Liver (tissue), 9 donors: ENCODE results near the gene TANC1. TPM values are rescaled to one million over a fixed set of nuclear protein-coding genes. Genes with fewer than 3 reads are reported as not detected.

Experiments
- DNase-seq: peaks from one replicate; pipeline ENCODE4 v3.0.0-alpha.2; 2017; ENCODE audit warnings: low spot score
- H3K27ac ChIP-seq, 2 donors: one replicate each; pipeline ENCODE4 v1.7.0; 2013; ENCODE audit warnings: inconsistent platforms in 2 of 2, low read length in 2 of 2, control low read depth in 1 of 2, low read depth in 1 of 2, mild to moderate bottlenecking in 1 of 2
- H3K27me3 ChIP-seq, 4 donors: one replicate each; pipeline versions ENCODE4 v1.6.1 to v1.7.0; 2013; ENCODE audit warnings: low read length in 3 of 4, inconsistent platforms in 1 of 4, mild to moderate bottlenecking in 1 of 4, moderate library complexity in 1 of 4; ENCODE audit not compliant: control insufficient read depth in 4 of 4, insufficient read depth in 4 of 4
- H3K36me3 ChIP-seq, 4 donors: one replicate each; pipeline versions ENCODE4 v1.6.1 to v1.7.0; 2013; ENCODE audit warnings: low read length in 3 of 4, mild to moderate bottlenecking in 3 of 4, low read depth in 1 of 4, moderate library complexity in 1 of 4; ENCODE audit not compliant: control insufficient read depth in 4 of 4, insufficient read depth in 3 of 4
- H3K4me1 ChIP-seq, 4 donors: one replicate each; pipeline versions ENCODE4 v1.6.1 to v1.7.0; 2013; ENCODE audit warnings: low read length in 3 of 4, mild to moderate bottlenecking in 3 of 4, moderate library complexity in 1 of 4; ENCODE audit not compliant: control insufficient read depth in 4 of 4, insufficient read depth in 4 of 4
- H3K4me3 ChIP-seq, 3 donors: one replicate each; pipeline versions ENCODE4 v1.6.1 to v1.7.0; 2013; ENCODE audit warnings: low read length in 3 of 3, control low read depth in 1 of 3, low read depth in 1 of 3, mild to moderate bottlenecking in 1 of 3
- H3K9ac ChIP-seq, 2 donors: one replicate each; pipeline ENCODE4 v1.7.0; 2013; ENCODE audit warnings: low read length in 2 of 2, mild to moderate bottlenecking in 2 of 2, moderate library complexity in 2 of 2, control low read depth in 1 of 2, low read depth in 1 of 2
- H3K9me3 ChIP-seq, 4 donors: one replicate each; pipeline versions ENCODE4 v1.6.1 to v1.7.0; 2013; ENCODE audit warnings: low read length in 3 of 4; ENCODE audit not compliant: control insufficient read depth in 4 of 4
- ATF3 ChIP-seq: IDR thresholded peaks from 2 replicates; pipeline ENCODE4 v1.6.1; 2016; ENCODE audit warnings: antibody characterized with exemption
- CTCF ChIP-seq: fragments of 150-350 bp; IDR thresholded peaks from 2 replicates; pipeline ENCODE4 v1.5.1; 2017; ENCODE audit warnings: improper control_type of control experiment, low read depth, low read length; ENCODE audit not compliant: missing input control
- FOXA1 ChIP-seq: IDR thresholded peaks from 2 replicates; pipeline ENCODE4 v1.6.1; 2016; ENCODE audit warnings: antibody characterized with exemption
- FOXA2 ChIP-seq: IDR thresholded peaks from 2 replicates; pipeline ENCODE4 v1.6.1; 2016; ENCODE audit warnings: antibody characterized with exemption
- GABPA ChIP-seq, 2 donors: IDR thresholded peaks in 1 of 2; conservative IDR thresholded peaks in 1 of 2; 2 replicates each; pipeline ENCODE4 v1.6.1; 2016; ENCODE audit warnings: antibody characterized with exemption in 2 of 2, mild to moderate bottlenecking in 1 of 2, moderate library complexity in 1 of 2
- HNF4G ChIP-seq: IDR thresholded peaks from 2 replicates; pipeline ENCODE4 v1.6.1; 2016; ENCODE audit warnings: antibody characterized with exemption
- JUND ChIP-seq, 2 donors: IDR thresholded peaks; 2 replicates each; pipeline ENCODE4 v1.6.1; 2016; ENCODE audit warnings: antibody characterized with exemption in 2 of 2
- MAX ChIP-seq: IDR thresholded peaks from 2 replicates; pipeline ENCODE4 v1.6.1; 2016; ENCODE audit warnings: antibody characterized with exemption
- NR2F2 ChIP-seq: IDR thresholded peaks from 2 replicates; pipeline ENCODE4 v1.6.1; 2016; ENCODE audit warnings: antibody characterized with exemption
- RAD21 ChIP-seq, 2 donors: IDR thresholded peaks; 2 replicates each; pipeline ENCODE4 v1.6.1; 2016; ENCODE audit warnings: antibody characterized with exemption in 2 of 2, mild to moderate bottlenecking in 2 of 2
- REST ChIP-seq: IDR thresholded peaks from 2 replicates; pipeline ENCODE4 v1.6.1; 2016; ENCODE audit warnings: antibody characterized with exemption, mild to moderate bottlenecking
- SP1 ChIP-seq: IDR thresholded peaks from 2 replicates; pipeline ENCODE4 v1.6.1; 2018; ENCODE audit warnings: antibody characterized with exemption, mild to moderate bottlenecking
- YY1 ChIP-seq: IDR thresholded peaks from 2 replicates; pipeline ENCODE4 v1.6.1; 2016; ENCODE audit warnings: antibody characterized with exemption, mild to moderate bottlenecking
- WGBS: extraction: QIAGEN DNeasy Blood & Tissue Kit; methylation state at CpG from one replicate; pipeline ENCODE4 v1.1.7; 2013; 5-methylcytosine and 5-hydroxymethylcytosine counted together
- polyA plus RNA-seq, 2 donors: library from polyadenylated mRNA; stranded (reverse) in 1 of 2; unstranded in 1 of 2; fragments of 200-250 nt in 1 of 2; fragments of >200 nt in 1 of 2; fragmentation: Nextera tagmentation in 1 of 2; extraction: Ambion mirVana in 1 of 2; gene quantifications; one replicate each; pipeline versions ENCODE4 v1.2.1 to v1.2.3, GENCODE V29; 2013 to 2015
- total RNA-seq, 2 donors: library from RNA; depleted of rRNA; stranded (reverse); fragments of >200 nt; gene quantifications; one replicate each; pipeline ENCODE4 v1.2.3, GENCODE V29; 2014
- donor health status: healthy.
- donor health status: healthy.
- donor health status: healthy.
- donor health status: healthy.
- donor health status: healthy.

Gene TANC1
- total and polyA plus RNA-seq, 4 donors: 3.7 to 17.7 (median 5.2) TPM

GRCh38 chr2:159232456-159233170 is 264.2 kb downstream of the TANC1 start:
- peaks cover 11 to 34% (median 25%) of the 10 kb centered on the region in 4 donors for H3K36me3 ChIP-seq
- no peak for TF ChIP-seq REST
- H3K9me3 ChIP-seq: no peaks in the 10 kb centered on the region
- no peaks in the 10 kb centered on the region for H3K4me1 ChIP-seq
- H3K27me3 ChIP-seq: no peaks in the 10 kb centered on the region
- no peak overlapping the region for H3K9ac ChIP-seq
- no peak for DNase-seq
- 72% methylated on average over 3 of the region's 3 CpGs for whole genome bisulfite sequencing
- no peak overlapping the region for H3K27ac ChIP-seq
- H3K4me3 ChIP-seq: no peak overlapping the region

- DNase-seq: no peak
- WGBS: 93% methylated on average over 6 of the region's 6 CpGs
- no peaks in the 10 kb centered on the region for H3K27me3 ChIP-seq
- H3K27ac ChIP-seq: no peak overlapping the region
- no peak overlapping the region for H3K4me3 ChIP-seq
- H3K9ac ChIP-seq: no peak overlapping the region
- H3K36me3 ChIP-seq: peaks cover 4 to 32% (median 19%) of the 10 kb centered on the region in 4 donors
- H3K4me1 ChIP-seq: no peaks in the 10 kb centered on the region
- TF ChIP-seq FOXA1 (no peak), MAX (no peak), ATF3 (no peak), RAD21 (IDR thresholded peaks at IDR 0.05) (no peak)
- no peaks in the 10 kb centered on the region for H3K9me3 ChIP-seq
Measured at GRCh38 chr2:159234868-159235267, 266.4 kb downstream of the TANC1 start.

GRCh38 chr2:159243529-159243928 is 275.1 kb downstream of the TANC1 start:
- TF ChIP-seq SP1: no peak
- no peak for TF ChIP-seq FOXA2
- no peak for TF ChIP-seq NR2F2
- TF ChIP-seq JUND (IDR thresholded peaks at IDR 0.05): no peak
- TF ChIP-seq MAX: no peak
- no peak for TF ChIP-seq YY1
- no peak for TF ChIP-seq REST
- TF ChIP-seq CTCF: no peak
- no peak for TF ChIP-seq HNF4G
- TF ChIP-seq GABPA (IDR thresholded peaks at IDR 0.05 in 1 of 2, conservative IDR thresholded peaks at IDR 0.05 in 1 of 2): no peak
- TF ChIP-seq RAD21 (IDR thresholded peaks at IDR 0.05): no peak
- DNase-seq: no peak
- no peak overlapping the region for H3K27ac ChIP-seq
- no peaks in the 10 kb centered on the region for H3K9me3 ChIP-seq
- no peak overlapping the region for H3K4me3 ChIP-seq
- H3K36me3 ChIP-seq: peaks cover 2 to 12% (median 9%) of the 10 kb centered on the region in 4 donors
- peaks cover 0 to 4% (median 0%) of the 10 kb centered on the region in 4 donors for H3K4me1 ChIP-seq
- H3K9ac ChIP-seq: no peak overlapping the region
- no peaks in the 10 kb centered on the region for H3K27me3 ChIP-seq
